Colonic mucosa (tissue), 4 donors: ENCODE measurements around the gene NUS1. TPM values are rescaled to one million over a fixed set of nuclear protein-coding genes. Genes with fewer than 3 reads are reported as not detected.

Source experiments
- DNase-seq: peaks from one replicate; pipeline ENCODE4 v3.0.0-alpha.2; 2020
- H3K27ac ChIP-seq: fragments of 200-600 bp; one replicate; pipeline ENCODE4 v1.8.0; 2021
- H3K27me3 ChIP-seq: fragments of 200-600 bp; one replicate; pipeline ENCODE4 v1.8.0; 2021
- H3K36me3 ChIP-seq: fragments of 200-600 bp; one replicate; pipeline ENCODE4 v1.8.0; 2021
- H3K4me1 ChIP-seq: fragments of 200-600 bp; one replicate; pipeline ENCODE4 v1.8.0; 2021; ENCODE audit warnings: mild to moderate bottlenecking
- H3K4me3 ChIP-seq: fragments of 200-600 bp; one replicate; pipeline ENCODE4 v1.8.0; 2021
- H3K9ac ChIP-seq, 2 donors: one replicate each; pipeline ENCODE4 v1.7.0; 2013; ENCODE audit warnings: control low read depth in 2 of 2, low read depth in 2 of 2, low read length in 2 of 2
- H3K9me3 ChIP-seq: fragments of 200-600 bp; one replicate; pipeline ENCODE4 v1.8.0; 2021
- intact Hi-C: fragments of 100-400 bp; cut with DNase I; formaldehyde crosslinking; loops from one replicate; pipeline ENCODE4 v1.14.1; 2022
- total RNA-seq, 2 donors: library from RNA; stranded (reverse); fragmentation: NEBNext Ultra II Directional in 1 of 2; extraction: Animal tissue kit (Norgen Biotek cat#: 25700) in 1 of 2; gene quantifications; one replicate each; pipeline ENCODE4 v1.2.1, GENCODE V29; 2021
- TF ChIP-seq, protein P1 (sequence below): fragments of 200-600 bp; IDR thresholded peaks from one replicate; pipeline ENCODE4 v1.8.0; 2022; ENCODE audit warnings: antibody characterized with exemption, mild to moderate bottlenecking
- donor health status: healthy.
- donor health status: DM: no; HTN: no; CAD: no.
- donor health status: DM: no; HTN: no; CAD: no.

NUS1 gene
- total RNA-seq, 2 donors from 2014 or later, result 30.5 to 33.5 TPM

DNA sequence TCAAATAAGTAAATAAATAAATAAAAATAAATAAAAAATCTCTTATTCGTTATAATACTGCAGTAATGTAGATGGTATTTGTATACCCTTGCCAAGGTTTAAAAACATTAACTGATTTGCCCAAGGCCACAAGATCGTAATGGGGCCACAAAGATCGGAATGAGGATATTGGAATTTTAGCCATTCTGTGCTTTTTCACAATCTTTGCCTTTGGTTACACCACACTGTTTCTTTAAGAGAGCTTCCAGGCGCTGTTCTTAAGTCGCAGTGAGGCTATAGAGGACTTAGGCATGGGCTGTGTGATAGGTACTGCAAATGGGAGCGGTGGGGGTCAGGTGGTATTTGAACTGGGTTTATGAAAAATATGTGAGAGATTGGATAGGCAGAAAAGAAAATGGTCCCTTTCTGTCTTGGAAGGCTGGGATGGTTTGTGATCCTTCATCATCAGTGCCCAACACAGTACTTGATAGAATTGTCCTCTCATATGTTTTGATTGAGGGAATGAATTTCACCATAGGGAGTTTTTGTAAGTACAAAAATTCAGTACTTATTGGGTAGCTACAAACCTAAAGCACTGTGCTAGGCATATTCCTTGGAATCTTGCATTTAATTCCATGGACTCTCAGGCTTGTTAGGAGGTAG lies 1.4 kb downstream of the NUS1 start:
- no peak overlapping the region for H3K27ac ChIP-seq
- H3K27me3 ChIP-seq, result no peaks in the 10 kb centered on the region
- H3K4me3 ChIP-seq, result peak overlapping the region; percentile 74
- TF ChIP-seq, protein P1, sequence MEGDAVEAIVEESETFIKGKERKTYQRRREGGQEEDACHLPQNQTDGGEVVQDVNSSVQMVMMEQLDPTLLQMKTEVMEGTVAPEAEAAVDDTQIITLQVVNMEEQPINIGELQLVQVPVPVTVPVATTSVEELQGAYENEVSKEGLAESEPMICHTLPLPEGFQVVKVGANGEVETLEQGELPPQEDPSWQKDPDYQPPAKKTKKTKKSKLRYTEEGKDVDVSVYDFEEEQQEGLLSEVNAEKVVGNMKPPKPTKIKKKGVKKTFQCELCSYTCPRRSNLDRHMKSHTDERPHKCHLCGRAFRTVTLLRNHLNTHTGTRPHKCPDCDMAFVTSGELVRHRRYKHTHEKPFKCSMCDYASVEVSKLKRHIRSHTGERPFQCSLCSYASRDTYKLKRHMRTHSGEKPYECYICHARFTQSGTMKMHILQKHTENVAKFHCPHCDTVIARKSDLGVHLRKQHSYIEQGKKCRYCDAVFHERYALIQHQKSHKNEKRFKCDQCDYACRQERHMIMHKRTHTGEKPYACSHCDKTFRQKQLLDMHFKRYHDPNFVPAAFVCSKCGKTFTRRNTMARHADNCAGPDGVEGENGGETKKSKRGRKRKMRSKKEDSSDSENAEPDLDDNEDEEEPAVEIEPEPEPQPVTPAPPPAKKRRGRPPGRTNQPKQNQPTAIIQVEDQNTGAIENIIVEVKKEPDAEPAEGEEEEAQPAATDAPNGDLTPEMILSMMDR, result no peak
- no peaks in the 10 kb centered on the region for H3K36me3 ChIP-seq
- no peak for DNase-seq
- no peak overlapping the region for H3K9ac ChIP-seq
- H3K9me3 ChIP-seq, result no peaks in the 10 kb centered on the region
- intact Hi-C loops, result no loop called here
- peaks cover 15% of the 10 kb centered on the region for H3K4me1 ChIP-seq

DNA sequence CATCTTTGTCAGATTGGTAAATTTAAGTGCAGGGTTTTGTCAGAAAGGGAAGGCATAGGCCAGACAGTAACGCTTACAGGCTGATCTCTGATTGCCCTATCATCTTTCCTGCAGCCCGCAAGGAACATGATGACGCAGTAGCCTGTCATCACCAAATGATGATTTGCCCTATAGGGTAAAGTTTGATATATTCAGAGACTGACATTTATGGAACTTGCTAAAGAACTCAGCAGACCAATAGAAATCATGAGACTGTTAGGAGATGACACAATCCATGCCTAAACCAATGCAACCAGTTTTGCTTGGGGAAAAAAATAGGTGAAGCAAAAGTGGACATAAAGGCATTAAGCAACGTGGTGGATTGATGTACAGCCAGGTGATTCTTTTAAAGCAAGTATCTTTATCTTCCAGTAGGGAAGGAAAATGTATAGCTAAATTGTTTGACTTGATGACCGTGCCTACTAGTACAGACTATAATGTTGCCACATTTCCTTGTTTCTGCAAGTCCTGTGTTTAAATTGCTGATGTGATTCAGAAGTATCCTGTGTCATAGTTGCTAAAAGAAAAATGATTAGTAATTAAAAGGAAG lies 2.4 kb downstream of the NUS1 start:
- H3K36me3 ChIP-seq, result no peaks in the 10 kb centered on the region
- no peak overlapping the region for H3K27ac ChIP-seq
- no peak overlapping the region for H3K4me3 ChIP-seq
- no peaks in the 10 kb centered on the region for H3K27me3 ChIP-seq
- no peaks in the 10 kb centered on the region for H3K9me3 ChIP-seq
- H3K9ac ChIP-seq, result no peak overlapping the region
- intact Hi-C loops, result no loop called here
- peaks cover 15% of the 10 kb centered on the region for H3K4me1 ChIP-seq
- no peak for DNase-seq
- TF ChIP-seq, protein P1, result no peak

DNA sequence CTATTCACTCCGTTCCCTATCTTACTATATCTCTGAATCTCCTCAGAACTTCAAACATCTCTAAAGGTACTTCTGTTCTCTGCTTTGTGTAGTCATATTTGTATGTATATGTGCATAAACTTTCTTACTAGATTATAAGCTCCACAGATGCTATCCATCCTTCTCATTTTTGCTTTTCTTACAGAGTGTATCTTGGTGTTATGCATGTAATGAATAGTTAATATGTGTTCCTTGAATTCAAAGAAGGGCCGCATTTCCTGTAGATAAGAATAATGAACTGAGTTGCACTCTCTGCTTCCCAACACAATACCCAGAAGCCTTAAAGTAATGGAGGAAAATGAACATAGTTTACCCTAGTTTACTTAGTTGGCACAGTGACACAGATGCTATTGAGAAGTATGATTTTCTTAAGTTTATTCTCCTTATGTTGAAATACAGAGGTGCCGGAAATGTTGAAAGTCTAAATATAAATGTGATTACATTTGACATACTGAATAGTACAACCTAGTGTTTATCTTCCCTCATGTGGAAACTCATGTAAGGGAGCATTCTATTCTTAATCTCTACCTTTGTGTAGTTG lies 6.0 kb downstream of the NUS1 start:
- Histone ChIP-seq H3K27ac (no peak overlapping the region), H3K4me1 (peaks cover 15% of the 10 kb centered on the region), H3K36me3 (no peaks in the 10 kb centered on the region), H3K9ac (no peak overlapping the region), H3K27me3 (no peaks in the 10 kb centered on the region), H3K9me3 (no peaks in the 10 kb centered on the region), H3K4me3 (no peak overlapping the region)
- DNase-seq, result no peak
- TF ChIP-seq, protein P1, result no peak
- intact Hi-C loops, result no loop called here

DNA sequence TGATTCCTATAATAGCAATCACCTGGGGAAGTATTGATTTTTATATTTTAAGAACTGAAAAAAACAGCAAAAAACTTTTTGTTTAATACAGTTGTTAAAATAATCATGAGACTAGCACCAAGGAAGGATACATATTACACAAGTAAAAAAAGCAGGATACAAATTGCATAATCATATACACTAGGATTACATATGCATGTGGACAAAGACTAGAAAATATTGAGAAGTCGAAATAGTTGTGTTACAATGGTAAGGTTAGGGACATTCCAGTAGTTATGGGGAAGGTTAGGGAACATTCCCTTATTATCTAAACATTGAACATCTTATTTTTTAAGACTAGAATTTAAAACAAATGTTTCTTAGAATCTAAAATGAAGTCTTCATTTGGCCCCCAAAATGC lies 9.5 kb downstream of the NUS1 start:
- no peaks in the 10 kb centered on the region for H3K9me3 ChIP-seq
- no peak for DNase-seq
- H3K9ac ChIP-seq, result no peak overlapping the region
- no peaks in the 10 kb centered on the region for H3K4me1 ChIP-seq
- no peaks in the 10 kb centered on the region for H3K27me3 ChIP-seq
- H3K27ac ChIP-seq, result no peak overlapping the region
- intact Hi-C loops, result no loop called here
- H3K36me3 ChIP-seq, result no peaks in the 10 kb centered on the region
- TF ChIP-seq, protein P1, result no peak
- no peak overlapping the region for H3K4me3 ChIP-seq

DNA sequence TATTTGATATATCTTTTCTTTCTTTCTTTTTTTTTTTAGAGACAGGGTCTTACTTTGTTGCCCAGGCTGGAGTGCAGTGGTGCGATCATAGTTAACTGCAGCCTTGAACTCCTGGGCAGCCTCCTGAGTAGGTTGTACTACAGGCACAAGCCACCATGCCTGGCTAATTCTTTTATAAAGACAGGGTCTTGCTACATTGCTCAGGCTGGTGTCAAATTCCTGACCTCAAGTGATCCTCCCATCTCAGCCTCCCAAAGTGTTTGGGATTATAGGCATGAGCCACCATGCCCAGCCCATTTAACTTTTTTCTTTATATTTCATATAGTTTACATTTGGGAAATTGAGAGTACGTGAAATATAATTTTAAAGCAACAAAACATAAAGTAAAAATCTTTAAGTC lies 10.1 kb downstream of the NUS1 start:
- no peak for DNase-seq
- H3K4me1 ChIP-seq, result no peaks in the 10 kb centered on the region

More for the DNA sequence above, 10.1 kb downstream of the NUS1 start:
- Histone ChIP-seq H3K27me3 (no peaks in the 10 kb centered on the region), H3K4me3 (no peak overlapping the region), H3K27ac (no peak overlapping the region), H3K9ac (no peak overlapping the region), H3K36me3 (no peaks in the 10 kb centered on the region), H3K9me3 (no peaks in the 10 kb centered on the region)
- intact Hi-C loops, result no loop called here
- TF ChIP-seq, protein P1, result no peak
